ENCODE data around the gene PYM1.
"Not testable (repeated sequence)": the region's sequence is repeated elsewhere in the genome, so short reads cannot be mapped to it uniquely, and the experiment has no call there.

Gene PYM1

GRCh38 chr12:55938826-55939501 lies 11.3 kb upstream of the PYM1 start:
- DNase-seq (ENCODE audit: low read depth) = no peak

DNA sequence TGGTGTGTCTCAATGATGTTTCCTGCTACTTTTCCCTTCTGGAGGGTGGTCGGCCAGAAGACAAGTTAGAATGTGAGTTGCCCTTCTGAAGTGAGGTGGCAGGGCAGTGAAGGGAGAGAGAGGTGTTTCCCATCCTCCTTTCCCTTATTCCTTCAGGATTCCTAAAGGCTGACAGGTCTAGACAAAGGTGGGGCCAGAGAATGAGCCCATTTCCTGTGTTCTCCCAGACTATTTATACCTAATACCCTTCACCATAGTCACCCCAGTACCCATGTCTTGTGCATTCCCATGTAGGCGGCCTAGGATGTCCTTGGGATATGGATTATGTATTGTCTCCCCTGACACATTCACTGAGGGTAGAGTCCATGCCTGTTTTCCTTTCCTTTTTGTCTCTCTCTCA lies 10.3 kb upstream of the PYM1 start:
- DNase-seq (ENCODE audit: low read depth) = no peak

- no peak for DNase-seq (ENCODE audit: low read depth)
Measured at GRCh38 chr12:55935738-55936151, 8.1 kb upstream of the PYM1 start.

DNA sequence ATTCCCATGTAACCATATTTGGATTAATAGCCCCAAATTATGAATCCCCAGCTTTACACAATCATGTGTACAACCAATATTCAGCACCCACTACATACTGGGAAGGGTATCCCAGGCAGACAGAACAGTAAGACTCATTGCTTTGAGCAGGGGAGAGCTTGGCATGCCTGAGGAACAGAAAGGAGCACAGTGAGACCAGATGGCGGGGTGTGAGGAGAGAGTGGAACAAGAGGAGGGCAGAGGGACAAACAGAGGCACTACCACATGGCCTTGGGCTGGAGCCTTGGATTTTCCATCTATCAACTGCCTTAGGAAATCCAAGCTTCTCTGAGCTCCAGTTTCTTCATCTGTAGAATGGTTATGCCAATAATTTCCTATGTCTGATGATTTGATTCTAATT lies 7.1 kb upstream of the PYM1 start:
- no peak for DNase-seq (ENCODE audit: low read depth)

- no peak for DNase-seq (ENCODE audit: low read depth)
Measured at GRCh38 chr12:55933799-55934742, 6.4 kb upstream of the PYM1 start.

GRCh38 chr12:55933169-55933798 lies 5.6 kb upstream of the PYM1 start:
- DNase-seq (ENCODE audit: low read depth) = no peak

DNA sequence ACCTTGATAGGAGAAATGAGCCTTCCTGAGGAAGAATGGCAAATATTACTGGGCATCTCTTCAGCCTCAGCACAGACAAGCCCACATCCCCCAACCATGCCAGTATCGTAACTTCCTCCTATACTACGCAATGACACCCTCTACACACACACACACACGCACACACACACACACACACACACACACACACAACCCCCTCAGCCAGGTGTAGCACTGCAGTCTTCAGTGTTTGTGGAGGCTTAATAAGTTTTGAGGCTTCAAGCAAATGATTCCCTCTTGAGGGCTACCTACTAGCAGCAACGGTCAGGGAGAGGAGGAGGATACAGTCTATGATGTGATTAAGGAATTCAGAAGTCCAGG lies 4.8 kb upstream of the PYM1 start:
- DNase-seq (ENCODE audit: low read depth) = peak; percentile 39

DNA sequence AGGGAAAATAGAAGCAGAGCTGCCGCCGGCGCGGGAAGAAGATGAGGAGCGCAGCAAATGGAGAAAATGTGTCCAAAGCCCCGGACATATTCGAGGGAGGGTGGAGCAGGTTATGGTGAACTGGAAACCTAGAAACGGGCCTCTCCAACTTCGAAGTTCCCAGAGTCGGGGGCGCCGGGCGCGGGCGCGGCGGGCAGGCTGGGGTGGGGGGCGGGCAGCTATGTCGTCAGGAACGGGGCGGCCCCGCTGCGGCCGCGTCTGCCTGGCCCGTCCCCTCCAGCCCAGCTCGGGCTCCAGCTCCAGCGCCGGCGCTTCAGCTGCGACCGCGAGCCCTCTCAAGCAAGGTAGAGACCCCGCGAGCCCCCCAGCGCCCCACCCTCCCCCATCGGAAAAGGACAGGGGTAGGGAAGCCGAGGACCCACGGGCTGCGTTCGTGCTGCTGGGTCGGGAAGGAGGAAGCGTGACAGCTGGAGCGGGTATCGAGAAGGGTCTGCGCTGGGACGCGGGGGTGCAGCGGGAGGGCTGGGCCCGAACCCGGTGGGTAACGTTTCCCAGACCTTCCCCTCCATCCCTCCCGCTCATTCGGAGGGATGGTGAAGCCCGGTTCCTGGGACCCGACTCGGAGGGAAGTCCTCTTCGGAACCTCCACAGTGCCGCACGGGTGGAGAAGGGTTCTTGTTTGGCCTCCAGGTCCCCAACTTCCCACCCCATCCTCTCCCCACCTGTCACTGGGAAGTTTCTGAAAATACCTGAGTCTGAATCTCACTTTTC lies 4.3 kb upstream of the PYM1 start:
- no peak for DNase-seq (ENCODE audit: low read depth)

DNA sequence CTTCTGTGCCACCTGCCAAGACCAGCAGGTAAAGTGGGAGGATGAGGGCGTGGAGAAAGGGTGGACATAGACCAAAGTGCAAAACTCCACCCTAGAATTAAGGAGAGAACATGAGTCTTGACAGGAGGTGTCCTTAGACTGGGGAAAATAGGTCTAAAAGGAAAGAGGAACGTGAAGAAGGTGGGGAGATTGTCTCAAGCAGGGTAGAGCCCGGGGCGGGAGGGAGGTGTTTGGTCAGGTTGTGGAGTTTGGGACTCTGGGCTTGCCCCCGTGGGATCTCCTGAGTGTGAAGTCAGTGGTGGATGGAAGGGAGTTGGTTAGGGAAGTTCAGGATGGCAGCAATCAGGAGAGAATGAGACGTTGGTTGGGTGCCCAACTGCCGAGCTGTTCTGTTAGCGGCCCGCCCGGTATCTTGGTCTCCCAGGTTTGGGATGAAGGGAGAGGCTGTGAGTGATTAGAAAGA lies 3.7 kb upstream of the PYM1 start:
- DNase-seq (ENCODE audit: low read depth) = no peak

DNA sequence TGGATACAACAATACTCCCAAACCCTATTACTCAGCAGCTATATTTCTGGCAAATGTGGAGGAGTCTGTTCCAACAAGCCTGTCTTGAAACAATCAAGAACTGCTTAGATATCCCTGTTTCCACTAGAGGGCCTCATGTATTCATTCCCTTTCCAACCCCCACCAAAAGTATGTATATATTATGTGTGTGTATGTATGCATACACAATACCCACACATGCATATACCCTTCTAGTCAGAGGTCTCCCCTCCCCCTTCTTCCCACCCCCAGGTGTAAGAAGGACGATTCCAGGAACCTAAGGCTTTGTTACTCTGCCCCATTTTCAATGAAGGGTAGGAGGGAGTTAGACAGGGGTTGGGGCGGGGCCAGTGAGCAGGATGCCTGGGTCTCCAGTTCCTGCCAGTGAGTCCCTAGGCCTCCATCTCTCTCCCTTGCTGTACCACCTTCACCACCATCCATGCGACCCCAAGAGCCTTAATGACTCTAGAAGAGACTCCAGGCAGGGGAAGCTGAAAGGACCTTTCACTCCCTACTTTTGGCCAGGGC lies 3.1 kb upstream of the PYM1 start, which contains the start of gene DGKA:
TSS of gene DGKA (plus strand) at position 392 of the 546 bp plus-strand sequence. CDS start 5,342 bp downstream, outside the sequence.
- peak; percentile 65 for DNase-seq (ENCODE audit: low read depth)

DNA sequence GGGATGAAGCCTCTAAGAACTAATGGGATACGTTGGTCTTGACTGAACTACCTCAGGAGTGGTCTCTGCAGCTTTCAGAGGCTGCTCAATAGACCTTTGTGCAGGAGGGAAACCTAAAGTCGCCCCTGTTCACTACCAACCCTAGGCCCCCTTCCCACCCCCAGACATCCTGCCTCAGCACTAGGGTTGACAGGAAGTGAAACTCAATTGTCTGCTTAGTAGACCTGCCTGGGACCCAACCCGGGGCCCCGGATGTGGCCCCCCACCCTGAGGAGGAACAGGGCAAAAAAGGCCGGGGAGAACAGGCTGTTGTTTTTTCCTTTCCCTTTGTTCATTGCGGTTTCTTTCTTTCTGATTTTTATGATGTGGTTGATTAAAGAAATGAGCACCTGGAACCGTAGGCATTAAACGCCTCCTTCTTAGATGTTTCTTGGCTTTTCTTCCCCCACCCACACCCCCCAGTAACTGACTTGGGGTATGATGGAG lies 1.7 kb upstream of the PYM1 start:
- DNase-seq (ENCODE audit: low read depth) = peak; percentile 77

- DNase-seq (ENCODE audit: low read depth) = peak; percentile 84
Measured at GRCh38 chr12:55926738-55927587, 731 bp downstream of the PYM1 start.

GRCh38 chr12:55925870-55926737 lies 1.6 kb downstream of the PYM1 start:
- no peak for DNase-seq (ENCODE audit: low read depth)

DNA sequence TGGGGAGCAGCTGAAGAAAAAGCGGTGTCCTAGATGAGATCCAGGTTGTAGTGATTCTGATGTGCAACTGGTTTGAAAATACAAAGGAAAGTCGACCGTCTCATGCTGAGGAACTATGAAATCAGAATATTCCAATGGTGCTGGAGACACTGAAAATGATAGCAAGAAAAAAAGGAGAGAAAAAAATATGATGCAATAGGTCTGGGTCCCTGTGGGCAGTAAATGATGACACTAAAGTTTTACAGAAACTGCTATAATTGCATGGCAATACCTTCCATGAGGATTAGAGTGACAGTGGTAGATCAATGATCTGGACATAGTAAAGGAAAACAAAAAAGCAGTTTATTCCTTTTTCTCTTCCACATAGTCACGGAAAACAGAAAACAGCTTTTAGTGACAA lies 2.3 kb downstream of the PYM1 start:
- DNase-seq (ENCODE audit: low read depth) = no peak

GRCh38 chr12:55923648-55924047 lies 4.0 kb downstream of the PYM1 start:
- DNase-seq (ENCODE audit: low read depth) = not testable (repeated sequence)

DNA sequence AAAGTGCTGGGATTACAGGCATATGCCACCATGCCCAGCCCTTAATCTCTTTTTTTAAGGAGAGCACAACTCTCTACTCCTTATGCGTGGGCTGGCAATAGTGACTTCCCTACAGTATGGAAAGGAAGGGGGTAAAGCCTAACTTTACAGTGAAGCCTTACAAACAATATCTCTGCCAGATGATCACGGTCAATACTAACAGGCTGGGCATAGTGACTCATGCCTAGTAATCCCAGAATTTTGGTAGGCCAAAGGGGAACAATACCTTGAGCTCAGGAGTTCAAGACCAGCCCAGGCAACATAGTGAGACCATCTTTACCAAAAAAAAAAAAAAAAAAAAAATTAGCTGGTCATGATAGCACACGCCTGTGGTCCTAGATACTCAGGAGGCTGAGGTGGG lies 5.6 kb downstream of the PYM1 start:
- DNase-seq (ENCODE audit: low read depth) = no peak

DNA sequence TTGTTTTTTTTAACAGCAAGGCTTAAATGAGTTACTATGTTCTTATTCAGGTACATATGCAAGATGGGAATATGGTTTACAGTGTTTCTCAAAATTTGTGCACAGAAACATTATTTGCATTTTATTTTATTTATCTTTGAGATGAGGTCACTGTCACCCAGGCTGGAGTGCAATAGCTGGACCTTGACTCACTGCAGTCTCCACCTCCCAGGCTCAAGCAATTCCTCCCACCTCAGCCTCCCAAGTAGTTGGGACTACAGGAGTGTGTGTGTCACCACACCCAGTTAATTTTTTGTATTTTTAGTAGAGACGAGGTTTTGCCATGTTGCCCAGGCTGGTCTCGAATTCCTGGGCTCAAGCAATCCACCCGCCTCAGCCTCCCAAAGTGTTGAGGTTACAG lies 8.7 kb downstream of the PYM1 start:
- DNase-seq (ENCODE audit: low read depth) = not testable (repeated sequence)

- no peak for DNase-seq (ENCODE audit: low read depth)
Measured at GRCh38 chr12:55915482-55915859, 12.2 kb downstream of the PYM1 start.

- no peak for DNase-seq (ENCODE audit: low read depth)
Measured at GRCh38 chr12:55912908-55913307, 14.8 kb downstream of the PYM1 start.

- DNase-seq (ENCODE audit: low read depth) = no peak
Measured at GRCh38 chr12:55909513-55909884, 18.2 kb downstream of the PYM1 start.

Measured in activated T-cell treated with anti-CD3 and anti-CD28 coated beads for 1 hour (primary cell).